D721Med (cell line): ENCODE results near the gene IL1R1.
"Not testable (repeated sequence)": the region's sequence is repeated elsewhere in the genome, so short reads cannot be mapped to it uniquely, and the experiment has no call there.

ENCODE experiments used
- DNase-seq: peaks from one replicate; pipeline ENCODE4 v3.0.0; 2011; ENCODE audit warnings: low spot score; ENCODE audit not compliant: insufficient read length
- FAIRE-seq: peaks from 2 replicates; lab custom pipeline; 2011; peaks lifted over from hg19 to GRCh38; lab: Jason Lieb, UNC
- CTCF ChIP-seq: IDR thresholded peaks from 2 replicates; pipeline ENCODE4 v1.5.1; 2012; ENCODE audit warnings: mild to moderate bottlenecking, control low read depth; ENCODE audit not compliant: insufficient read depth; ENCODE audit errors: missing control alignments

The IL1R1 gene

GRCh38 chr2:102100371-102101096 lies 42.0 kb upstream of the IL1R1 start:
- FAIRE-seq: no peak
- DNase-seq: no peak
- TF ChIP-seq CTCF: no peak

- FAIRE-seq (no peak), DNase-seq (no peak)
- TF ChIP-seq CTCF: no peak
Observed at GRCh38 chr2:102101097-102101848, 41.3 kb upstream of the IL1R1 start.

GRCh38 chr2:102101849-102102635 lies 40.5 kb upstream of the IL1R1 start:
- TF ChIP-seq CTCF: no peak
- DNase-seq (no peak), FAIRE-seq (no peak)

- DNase-seq, FAIRE-seq: not testable (repeated sequence)
Observed at GRCh38 chr2:102102636-102102948, 40.0 kb upstream of the IL1R1 start.

- no peak for FAIRE-seq
- no peak for DNase-seq
- no peak for TF ChIP-seq CTCF
Observed at GRCh38 chr2:102103284-102103683, 39.3 kb upstream of the IL1R1 start.

- TF ChIP-seq CTCF: no peak
- no peak for DNase-seq
- FAIRE-seq: no peak
Observed at GRCh38 chr2:102103992-102104871, 38.3 kb upstream of the IL1R1 start.

- DNase-seq (no peak), FAIRE-seq (no peak)
- TF ChIP-seq CTCF: no peak
Observed at GRCh38 chr2:102106133-102106556, 36.4 kb upstream of the IL1R1 start.

GRCh38 chr2:102106813-102107740 lies 35.5 kb upstream of the IL1R1 start:
- FAIRE-seq, DNase-seq: not testable (repeated sequence)
